ENCODE data around the gene TXNDC9. TPM values are rescaled to one million over a fixed set of nuclear protein-coding genes. Genes with fewer than 3 reads are reported as not detected.
A peak's percentile ranks its signal among the peaks of the same experiment; 100 is the strongest.
"Not testable (repeated sequence)": the region's sequence is repeated elsewhere in the genome, so short reads cannot be mapped to it uniquely, and the experiment has no call there.

TXNDC9 gene
- total RNA-seq (2012; rRNA removed) = 85.2 and 110 TPM in 2 replicates

GRCh38 chr2:99335911-99336803, at the start of gene TXNDC9:
Gene TXNDC9, minus strand, starts transcription at chr2:99336333. Its CDS starts 3,123 bp downstream, at chr2:99333210.
- Histone ChIP-seq H3K9ac (ENCODE audit: low read depth, low read length) (peak within 1 kb of the TSS; percentile 94), H3K4me2 (ENCODE audit: low read length) (peak within 1 kb of the TSS; percentile 94), H3K4me3 (ENCODE audit: low read length) (peak within 1 kb of the TSS; percentile 96), H3K4me1 (ENCODE audit: control insufficient read depth, insufficient read depth, low read length) (peaks cover 20% of the 10 kb centered on the region), H3K27me3 (ENCODE audit: control insufficient read depth, insufficient read depth, low read length) (no peaks in the 10 kb centered on the region), H3K36me3 (ENCODE audit: insufficient read depth, low read length) (peaks cover 20% of the 10 kb centered on the region), H3K9me3 (replicated peaks; ENCODE audit: low read length) (no peaks in the 10 kb centered on the region)

- Histone ChIP-seq H3K4me3 (ENCODE audit: low read length) (no peak overlapping the region), H3K9ac (ENCODE audit: low read depth, low read length) (no peak overlapping the region), H3K4me2 (ENCODE audit: low read length) (no peak overlapping the region), H3K9me3 (replicated peaks; ENCODE audit: low read length) (no peaks in the 10 kb centered on the region), H3K27me3 (ENCODE audit: control insufficient read depth, insufficient read depth, low read length) (no peaks in the 10 kb centered on the region), H3K36me3 (ENCODE audit: insufficient read depth, low read length) (peaks cover 60% of the 10 kb centered on the region), H3K4me1 (ENCODE audit: control insufficient read depth, insufficient read depth, low read length) (peaks cover 9% of the 10 kb centered on the region)
Observed at GRCh38 chr2:99382143-99382542, 46.0 kb upstream of the TXNDC9 start.

- Histone ChIP-seq H3K36me3 (ENCODE audit: insufficient read depth, low read length) (peaks cover 73% of the 10 kb centered on the region), H3K27me3 (ENCODE audit: control insufficient read depth, insufficient read depth, low read length) (no peaks in the 10 kb centered on the region)
Observed at GRCh38 chr2:99380376-99381010, 44.4 kb upstream of the TXNDC9 start.

GRCh38 chr2:99377879-99378278, 41.7 kb upstream of the TXNDC9 start:
- peaks cover 73% of the 10 kb centered on the region for H3K36me3 ChIP-seq (ENCODE audit: insufficient read depth, low read length)
- H3K4me1 ChIP-seq (ENCODE audit: control insufficient read depth, insufficient read depth, low read length) = no peaks in the 10 kb centered on the region
- no peak overlapping the region for H3K9ac ChIP-seq (ENCODE audit: low read depth, low read length)
- no peak overlapping the region for H3K4me2 ChIP-seq (ENCODE audit: low read length)
- H3K4me3 ChIP-seq (ENCODE audit: low read length) = no peak overlapping the region
- H3K9me3 ChIP-seq (replicated peaks; ENCODE audit: low read length) = no peaks in the 10 kb centered on the region
- no peaks in the 10 kb centered on the region for H3K27me3 ChIP-seq (ENCODE audit: control insufficient read depth, insufficient read depth, low read length)

More at GRCh38 chr2:99380376-99381010, 44.4 kb upstream of the TXNDC9 start:
- H3K4me3 ChIP-seq (ENCODE audit: low read length) = no peak overlapping the region
- H3K9ac ChIP-seq (ENCODE audit: low read depth, low read length) = no peak overlapping the region
- H3K9me3 ChIP-seq (replicated peaks; ENCODE audit: low read length) = no peaks in the 10 kb centered on the region
- H3K4me1 ChIP-seq (ENCODE audit: control insufficient read depth, insufficient read depth, low read length) = no peaks in the 10 kb centered on the region
- no peak overlapping the region for H3K4me2 ChIP-seq (ENCODE audit: low read length)

- H3K4me2 ChIP-seq (ENCODE audit: low read length) = no peak overlapping the region
- H3K36me3 ChIP-seq (ENCODE audit: insufficient read depth, low read length) = peaks cover 67% of the 10 kb centered on the region
- H3K4me1 ChIP-seq (ENCODE audit: control insufficient read depth, insufficient read depth, low read length) = no peaks in the 10 kb centered on the region
- H3K9ac ChIP-seq (ENCODE audit: low read depth, low read length) = no peak overlapping the region
- H3K27me3 ChIP-seq (ENCODE audit: control insufficient read depth, insufficient read depth, low read length) = no peaks in the 10 kb centered on the region
- no peak overlapping the region for H3K4me3 ChIP-seq (ENCODE audit: low read length)
- no peaks in the 10 kb centered on the region for H3K9me3 ChIP-seq (replicated peaks; ENCODE audit: low read length)
Observed at GRCh38 chr2:99376254-99376864, 40.2 kb upstream of the TXNDC9 start.

GRCh38 chr2:99374747-99375146, 38.6 kb upstream of the TXNDC9 start:
- no peaks in the 10 kb centered on the region for H3K27me3 ChIP-seq (ENCODE audit: control insufficient read depth, insufficient read depth, low read length)
- no peaks in the 10 kb centered on the region for H3K9me3 ChIP-seq (replicated peaks; ENCODE audit: low read length)
- no peak overlapping the region for H3K4me2 ChIP-seq (ENCODE audit: low read length)
- H3K9ac ChIP-seq (ENCODE audit: low read depth, low read length) = no peak overlapping the region
- no peak overlapping the region for H3K4me3 ChIP-seq (ENCODE audit: low read length)
- peaks cover 64% of the 10 kb centered on the region for H3K36me3 ChIP-seq (ENCODE audit: insufficient read depth, low read length)
- H3K4me1 ChIP-seq (ENCODE audit: control insufficient read depth, insufficient read depth, low read length) = no peaks in the 10 kb centered on the region

GRCh38 chr2:99373144-99373543, 37.0 kb upstream of the TXNDC9 start:
- H3K27me3 ChIP-seq (ENCODE audit: control insufficient read depth, insufficient read depth, low read length) = no peaks in the 10 kb centered on the region
- no peaks in the 10 kb centered on the region for H3K9me3 ChIP-seq (replicated peaks; ENCODE audit: low read length)
- peaks cover 64% of the 10 kb centered on the region for H3K36me3 ChIP-seq (ENCODE audit: insufficient read depth, low read length)
- H3K4me1 ChIP-seq (ENCODE audit: control insufficient read depth, insufficient read depth, low read length) = no peaks in the 10 kb centered on the region
- H3K4me2 ChIP-seq (ENCODE audit: low read length) = no peak overlapping the region
- no peak overlapping the region for H3K9ac ChIP-seq (ENCODE audit: low read depth, low read length)
- no peak overlapping the region for H3K4me3 ChIP-seq (ENCODE audit: low read length)

GRCh38 chr2:99368854-99369253, 32.7 kb upstream of the TXNDC9 start:
- not testable (repeated sequence) for H3K27me3 ChIP-seq (ENCODE audit: control insufficient read depth, insufficient read depth, low read length); H3K4me1 ChIP-seq (ENCODE audit: control insufficient read depth, insufficient read depth, low read length); H3K9ac ChIP-seq (ENCODE audit: low read depth, low read length); H3K9me3 ChIP-seq (replicated peaks; ENCODE audit: low read length); H3K4me3 ChIP-seq (ENCODE audit: low read length); H3K4me2 ChIP-seq (ENCODE audit: low read length)
- H3K36me3 ChIP-seq (ENCODE audit: insufficient read depth, low read length) = peaks cover 67% of the 10 kb centered on the region

GRCh38 chr2:99365661-99366060, 29.5 kb upstream of the TXNDC9 start:
- Histone ChIP-seq H3K4me1 (ENCODE audit: control insufficient read depth, insufficient read depth, low read length) (peaks cover 6% of the 10 kb centered on the region), H3K4me2 (ENCODE audit: low read length) (no peak overlapping the region), H3K9ac (ENCODE audit: low read depth, low read length) (no peak overlapping the region), H3K27me3 (ENCODE audit: control insufficient read depth, insufficient read depth, low read length) (no peaks in the 10 kb centered on the region), H3K9me3 (replicated peaks; ENCODE audit: low read length) (no peaks in the 10 kb centered on the region), H3K4me3 (ENCODE audit: low read length) (no peak overlapping the region), H3K36me3 (ENCODE audit: insufficient read depth, low read length) (peaks cover 72% of the 10 kb centered on the region)

GRCh38 chr2:99356853-99357252, 20.7 kb upstream of the TXNDC9 start:
- H3K9ac ChIP-seq (ENCODE audit: low read depth, low read length) = no peak overlapping the region
- no peaks in the 10 kb centered on the region for H3K27me3 ChIP-seq (ENCODE audit: control insufficient read depth, insufficient read depth, low read length)
- no peaks in the 10 kb centered on the region for H3K4me1 ChIP-seq (ENCODE audit: control insufficient read depth, insufficient read depth, low read length)
- peaks cover 6% of the 10 kb centered on the region for H3K36me3 ChIP-seq (ENCODE audit: insufficient read depth, low read length)
- no peaks in the 10 kb centered on the region for H3K9me3 ChIP-seq (replicated peaks; ENCODE audit: low read length)
- no peak overlapping the region for H3K4me2 ChIP-seq (ENCODE audit: low read length)
- no peak overlapping the region for H3K4me3 ChIP-seq (ENCODE audit: low read length)

GRCh38 chr2:99354825-99355224, 18.7 kb upstream of the TXNDC9 start:
- not testable (repeated sequence) for H3K27me3 ChIP-seq (ENCODE audit: control insufficient read depth, insufficient read depth, low read length); H3K9ac ChIP-seq (ENCODE audit: low read depth, low read length); H3K4me2 ChIP-seq (ENCODE audit: low read length); H3K9me3 ChIP-seq (replicated peaks; ENCODE audit: low read length); H3K36me3 ChIP-seq (ENCODE audit: insufficient read depth, low read length); H3K4me1 ChIP-seq (ENCODE audit: control insufficient read depth, insufficient read depth, low read length); H3K4me3 ChIP-seq (ENCODE audit: low read length)

All from skeletal muscle satellite cell (primary cell).